ENCODE data around the gene PCYT2.

The PCYT2 gene

DNA sequence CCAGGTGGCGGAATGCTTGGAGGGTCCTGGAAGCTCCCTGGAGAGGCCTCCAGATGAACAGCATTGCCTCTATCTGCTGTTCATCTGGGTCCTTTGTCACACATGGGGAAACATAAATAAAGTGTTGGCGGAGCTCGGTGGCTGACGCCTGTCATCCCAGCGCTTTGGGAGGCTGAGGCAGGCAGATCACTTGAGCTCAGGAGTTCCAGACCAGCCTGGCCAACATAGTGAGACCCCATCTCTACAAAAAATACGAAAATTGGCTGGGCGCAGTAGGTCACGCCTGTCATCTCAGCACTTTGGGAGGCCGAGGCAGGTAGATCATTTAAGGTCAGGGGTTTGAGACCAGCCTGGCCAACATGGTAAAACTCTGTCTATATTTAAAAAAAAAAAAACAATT lies 33.7 kb upstream of the PCYT2 start:
- DNase-seq (ENCODE audit: low read depth in 2 of 2), result no peak

DNA sequence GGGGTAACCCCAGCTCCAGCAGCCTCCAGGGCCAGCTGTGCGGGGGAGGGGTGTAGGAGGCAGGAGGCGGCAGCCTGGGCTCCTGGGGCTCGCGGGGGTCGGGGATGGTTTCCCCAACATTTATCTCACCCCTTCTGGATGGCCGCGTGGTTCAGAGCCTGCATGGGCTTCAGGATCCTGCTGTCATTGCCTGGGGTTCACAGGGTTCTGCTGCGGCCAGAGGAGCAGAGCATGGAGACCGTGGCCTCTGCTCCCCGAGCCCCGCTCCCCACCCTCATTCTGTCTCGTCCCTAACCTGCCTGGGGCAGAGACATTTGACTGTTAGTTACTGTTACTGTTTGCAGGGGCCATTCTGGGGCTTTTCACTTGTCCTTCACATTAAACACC lies 31.0 kb upstream of the PCYT2 start:
- no peak for DNase-seq (ENCODE audit: low read depth in 2 of 2)

DNA sequence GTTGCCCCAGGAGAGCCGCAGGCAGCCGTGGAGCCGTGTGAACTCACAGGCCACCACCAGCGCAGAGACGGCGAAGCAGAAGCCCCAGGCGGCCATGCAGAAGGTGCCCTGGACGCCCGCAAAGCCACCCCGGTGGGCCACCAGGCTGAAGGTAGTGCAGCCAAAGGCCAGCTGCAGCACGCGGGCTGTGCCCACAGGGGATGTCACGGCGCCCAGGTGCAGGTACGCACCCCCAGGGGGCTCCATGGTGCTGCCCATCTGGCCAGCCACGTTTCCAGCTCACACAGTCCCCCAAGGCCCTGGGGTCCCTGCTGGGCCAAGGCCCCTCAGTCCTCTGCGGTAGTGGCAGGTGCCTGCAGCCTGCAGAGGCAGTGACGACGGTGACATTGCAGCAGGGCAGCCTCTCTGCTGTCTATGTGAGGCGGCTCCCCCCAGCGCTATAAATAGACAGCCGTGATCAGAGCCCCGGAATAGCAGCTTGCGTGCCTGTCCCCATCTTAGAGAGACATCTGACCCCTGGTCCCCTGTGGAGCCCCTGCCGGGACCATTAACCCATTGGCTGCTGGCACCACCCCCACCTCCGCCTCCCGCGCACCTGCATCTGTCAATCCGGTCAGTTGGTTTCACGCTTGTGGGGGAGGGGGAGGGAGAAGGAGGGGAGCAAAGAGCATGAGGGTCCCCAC lies 30.4 kb upstream of the PCYT2 start:
- DNase-seq (ENCODE audit: low read depth in 2 of 2), result no peak

DNA sequence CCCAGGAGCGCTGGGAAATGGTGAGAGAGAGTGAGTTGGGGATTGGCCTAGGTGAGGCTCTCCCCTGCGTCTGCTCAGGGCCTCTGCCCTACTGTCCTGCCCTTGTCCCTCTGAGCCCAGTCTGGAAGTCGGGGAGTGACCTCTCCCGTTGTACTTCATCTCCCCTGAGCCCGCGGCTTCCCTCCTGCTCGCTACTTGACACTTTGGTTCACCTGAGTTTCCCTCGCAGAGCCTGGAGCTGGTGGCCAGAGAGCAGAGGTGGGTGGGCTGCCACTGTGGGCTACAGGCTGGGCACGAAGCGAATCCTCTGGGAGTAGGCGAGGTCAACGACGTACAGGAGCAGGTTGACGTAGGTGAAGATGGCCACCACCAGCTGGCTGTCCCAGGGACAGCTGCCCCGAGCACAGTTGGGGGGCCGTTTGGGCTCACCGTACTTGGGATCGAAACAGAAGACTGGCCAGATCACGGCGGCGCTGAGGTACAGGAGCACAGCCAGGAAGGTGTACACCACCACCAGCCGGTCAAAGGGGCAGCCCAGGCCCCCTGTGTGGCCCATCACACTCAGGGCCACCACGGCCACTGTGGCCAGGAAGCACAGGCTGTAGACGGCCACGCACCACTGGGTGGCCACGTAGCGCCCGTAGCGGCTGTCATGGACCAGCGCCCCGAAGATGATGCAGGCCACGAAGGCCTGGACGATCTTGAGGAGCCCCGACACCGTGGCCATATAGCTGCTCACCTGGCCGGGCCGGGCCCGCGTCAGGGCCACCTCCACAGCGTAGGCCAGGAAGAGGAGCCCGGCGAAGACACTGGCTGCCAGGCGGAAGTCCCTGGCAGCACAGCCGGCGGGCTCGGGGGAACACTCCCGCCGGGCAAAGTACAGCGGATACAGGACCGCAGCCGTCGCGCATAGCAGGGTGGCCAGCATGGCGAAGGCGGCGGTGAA lies 29.6 kb upstream of the PCYT2 start:
- DNase-seq (ENCODE audit: low read depth in 2 of 2), result no peak

DNA sequence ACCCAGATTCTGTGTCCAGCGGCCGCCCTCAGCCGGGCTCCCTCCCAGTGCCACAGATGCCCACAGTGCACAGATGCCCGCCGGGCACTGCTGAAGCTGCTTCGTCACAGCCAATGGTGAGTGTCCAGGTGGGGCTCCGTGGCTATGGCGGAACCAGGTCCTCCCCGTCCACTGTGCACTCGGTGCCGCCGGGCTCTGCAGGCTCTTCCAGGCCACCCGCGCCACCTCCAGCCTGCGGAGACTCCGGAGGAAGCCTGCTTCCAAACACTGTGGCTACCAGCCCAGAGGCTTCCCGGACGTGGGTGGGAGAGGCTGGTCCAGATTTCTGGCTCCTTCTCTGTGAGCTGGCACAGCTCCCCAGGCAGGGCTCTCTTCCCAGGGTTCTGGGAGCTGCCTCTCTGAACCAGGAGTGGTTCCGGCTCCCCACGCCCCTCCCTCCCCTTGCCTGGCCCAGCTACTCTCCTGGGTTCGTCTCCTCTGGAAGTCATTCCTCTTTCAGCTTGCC lies 28.7 kb upstream of the PCYT2 start:
- no peak for DNase-seq (ENCODE audit: low read depth in 2 of 2)

DNA sequence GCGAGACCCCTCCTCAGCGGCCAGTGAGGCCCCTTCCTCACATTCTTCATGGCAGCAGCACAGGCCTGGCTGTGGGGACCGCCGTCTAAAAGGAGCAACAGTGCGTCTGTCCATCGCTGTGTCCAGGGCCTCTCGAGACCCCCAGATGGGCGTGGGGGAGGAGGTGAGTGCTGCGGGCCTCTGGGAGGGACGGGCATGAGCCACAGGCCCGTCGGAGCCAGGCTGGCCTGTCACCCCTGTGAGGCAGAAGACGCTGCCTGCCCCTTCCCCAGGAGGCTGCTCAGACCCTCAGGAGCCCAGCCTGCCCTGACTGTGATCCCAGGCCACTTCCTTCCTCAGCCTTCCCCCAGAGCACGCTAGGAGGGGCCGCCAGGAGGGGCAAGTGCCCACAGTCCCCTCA lies 28.0 kb upstream of the PCYT2 start:
- DNase-seq (ENCODE audit: low read depth in 2 of 2), result no peak

DNA sequence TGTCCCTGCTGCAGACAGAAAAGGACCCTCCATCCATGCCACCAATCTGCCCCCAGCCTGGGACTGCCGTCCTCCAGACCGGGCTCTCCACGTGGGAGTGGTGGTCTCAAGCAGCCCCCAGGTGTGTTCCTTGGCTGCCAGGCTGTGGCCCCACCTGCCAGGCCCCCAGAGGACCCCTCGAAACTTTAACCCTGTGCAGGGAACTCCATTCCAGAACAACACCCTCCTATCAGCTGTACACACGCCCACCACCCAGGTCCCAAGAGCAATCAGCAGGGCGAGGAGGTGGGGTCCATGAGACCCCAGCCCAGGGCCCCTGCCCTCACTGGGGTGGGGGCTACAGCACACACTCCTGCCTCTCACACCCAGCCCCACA lies 24.5 kb upstream of the PCYT2 start:
- DNase-seq (ENCODE audit: low read depth in 2 of 2), result no peak

DNA sequence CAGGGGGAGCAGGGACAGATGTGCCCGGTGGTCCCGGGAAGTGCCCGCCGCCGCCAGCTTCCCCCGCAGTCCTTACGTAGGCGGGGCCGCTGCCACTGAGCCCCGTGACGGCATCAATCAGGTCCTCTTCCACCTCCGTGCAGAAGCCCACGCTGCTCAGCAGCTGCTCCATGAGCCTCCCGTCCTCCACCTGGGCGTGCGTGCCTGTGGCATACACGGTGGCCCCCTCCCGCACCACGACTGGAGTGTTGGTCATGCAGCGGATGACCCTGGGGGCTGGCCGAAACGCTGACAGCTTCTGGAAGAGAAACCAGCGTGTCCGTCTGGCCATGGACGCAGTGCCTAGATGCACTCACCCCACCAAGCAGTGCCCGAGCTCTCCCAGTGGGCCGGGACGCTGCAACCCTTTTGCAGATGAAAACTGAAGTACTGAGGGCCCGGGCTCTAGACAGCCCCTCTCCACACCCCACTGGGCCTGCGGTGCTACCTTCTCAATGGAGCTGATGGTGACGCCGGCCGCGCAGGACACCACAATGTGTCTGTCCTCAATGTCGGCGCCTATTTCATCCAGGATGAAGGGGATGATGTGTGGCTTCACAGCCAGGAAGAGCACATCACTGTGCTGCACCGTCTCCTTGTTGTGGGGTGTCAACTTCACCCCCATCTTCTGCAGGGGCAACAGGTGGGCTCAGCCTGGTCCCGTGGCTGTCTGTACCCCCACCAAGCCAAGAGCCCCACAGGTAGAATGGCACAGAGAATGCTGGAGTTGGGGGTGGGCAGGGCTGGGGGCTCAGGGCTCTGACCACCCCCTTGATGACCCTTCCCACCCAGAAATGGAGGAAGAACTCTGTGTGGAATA lies 23.9 kb upstream of the PCYT2 start:
- DNase-seq (ENCODE audit: low read depth in 2 of 2), result no peak

DNA sequence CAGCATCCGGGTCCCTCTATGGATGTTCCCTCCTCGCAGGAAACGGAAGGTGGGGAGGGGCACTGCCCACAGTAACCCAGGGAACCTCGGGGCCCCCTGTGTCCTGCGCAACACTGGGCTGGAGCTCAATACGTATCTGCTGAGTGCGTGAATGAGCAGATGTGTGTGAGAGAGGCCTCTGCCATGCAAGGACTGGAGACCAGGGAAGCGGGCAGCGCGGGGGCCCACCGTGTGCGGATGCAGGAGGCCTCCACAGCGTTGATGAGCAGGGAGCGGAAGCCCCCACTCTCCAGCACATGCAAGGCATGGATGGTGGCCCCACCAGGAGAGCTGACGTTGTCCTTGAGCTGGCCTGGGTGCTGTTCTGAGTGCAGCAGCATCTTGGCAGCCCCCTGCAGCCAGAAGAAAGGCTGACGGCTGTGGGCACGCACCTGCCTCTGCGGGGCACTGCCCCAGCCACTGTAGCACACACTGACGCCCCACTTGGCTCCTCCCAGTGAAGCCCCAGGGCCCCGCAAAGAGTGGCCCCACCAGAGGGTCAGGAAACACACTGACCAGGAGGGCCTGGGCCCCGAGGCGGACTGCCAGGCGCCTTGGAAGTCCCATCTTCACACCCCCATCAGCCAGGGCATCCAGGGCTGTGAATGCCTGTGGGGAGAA lies 23.0 kb upstream of the PCYT2 start:
- DNase-seq (ENCODE audit: low read depth in 2 of 2), result no peak

DNA sequence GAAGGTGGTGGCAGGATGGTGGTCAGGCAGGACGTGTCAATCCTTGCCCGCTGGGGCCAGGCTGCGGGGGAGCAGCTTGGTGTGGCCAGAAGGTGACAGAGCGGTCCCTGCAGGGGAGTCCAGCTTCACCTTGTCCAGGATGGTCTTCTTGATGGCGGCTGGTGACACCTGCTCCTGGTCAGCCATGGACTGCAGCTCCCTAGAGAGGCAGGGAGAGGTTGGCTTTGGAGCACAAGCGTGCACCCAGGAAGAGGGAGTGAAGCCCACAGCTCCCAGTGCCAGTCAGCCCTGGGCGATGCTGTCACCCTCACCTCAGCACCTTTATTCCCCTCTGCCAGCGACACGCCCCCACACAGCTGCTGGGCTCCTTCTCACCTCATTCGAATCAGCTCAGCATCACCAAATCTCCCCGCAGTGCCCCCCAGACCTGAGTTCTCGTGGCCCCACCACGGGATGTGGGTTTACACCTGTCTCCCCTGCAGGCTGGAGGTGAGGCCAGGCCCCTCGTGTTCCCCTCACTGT lies 22.0 kb upstream of the PCYT2 start:
- no peak for DNase-seq (ENCODE audit: low read depth in 2 of 2)

DNA sequence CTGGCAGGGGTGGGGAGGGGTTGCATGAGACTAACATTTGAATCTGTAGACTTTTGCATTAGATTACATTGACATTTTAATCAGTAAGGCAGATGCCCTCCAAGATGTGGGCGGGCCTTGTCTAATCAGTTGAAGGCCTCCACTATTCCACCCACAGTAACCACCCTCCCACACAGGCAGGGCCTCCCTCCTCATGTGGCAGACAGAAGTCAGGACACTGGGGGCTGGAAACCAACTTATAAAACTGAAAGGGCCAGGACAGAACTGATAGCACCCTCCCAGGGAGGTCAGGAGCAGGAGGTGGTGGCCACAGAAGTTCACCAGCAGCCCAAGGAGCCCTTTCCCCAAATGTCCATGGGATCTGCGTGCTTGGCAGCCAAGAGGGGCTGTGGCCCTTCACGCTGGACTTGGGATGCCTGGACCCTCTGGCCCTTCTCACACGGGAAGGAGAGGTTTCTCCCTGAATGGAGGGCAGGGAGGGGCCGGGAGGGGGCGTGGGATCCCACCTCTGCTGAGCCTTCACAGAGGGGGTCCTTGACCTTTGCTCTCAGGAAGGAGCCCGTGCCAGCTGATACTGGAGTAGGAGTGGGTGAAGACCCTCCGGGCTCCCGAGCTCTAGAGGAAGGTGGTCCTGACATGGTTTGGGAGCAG lies 21.3 kb upstream of the PCYT2 start:
- DNase-seq (ENCODE audit: low read depth in 2 of 2), result no peak

DNA sequence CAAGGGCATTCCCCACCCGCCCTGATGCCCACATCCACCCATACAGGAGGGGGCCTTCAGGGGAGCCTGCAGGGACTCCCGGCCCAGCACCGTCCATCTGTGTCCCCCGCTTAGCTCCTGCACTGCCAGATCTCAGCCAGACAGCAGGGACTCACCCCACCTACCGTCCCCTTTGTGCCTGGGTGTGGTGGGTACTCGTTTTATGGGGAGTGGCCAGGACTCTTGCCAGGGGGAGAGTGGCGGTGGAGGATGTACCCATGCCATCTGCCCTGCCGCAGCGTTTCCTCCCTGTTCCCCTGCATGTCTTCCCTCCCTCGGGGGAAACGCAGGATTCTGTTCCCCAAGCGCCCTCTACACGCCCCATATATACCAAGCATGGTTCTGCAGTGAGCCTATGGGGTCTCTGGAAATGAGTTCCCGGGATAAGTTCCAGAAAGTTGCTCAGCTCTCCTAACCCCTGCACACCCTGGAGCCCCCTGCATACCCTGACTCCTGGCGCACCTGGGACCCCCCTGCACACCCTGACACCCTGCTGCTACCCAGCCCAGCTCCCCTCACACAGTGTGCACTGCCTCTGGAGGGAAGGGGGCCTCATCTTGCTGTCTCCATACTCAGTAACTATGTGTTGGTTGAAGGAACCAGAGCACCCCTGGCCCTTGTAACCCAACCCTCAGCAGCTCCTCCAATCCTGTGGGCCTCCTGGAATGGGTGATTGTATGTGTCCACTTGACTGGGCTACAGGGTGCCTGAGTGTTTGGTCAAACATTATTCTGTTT lies 20.5 kb upstream of the PCYT2 start:
- no peak for DNase-seq (ENCODE audit: low read depth in 2 of 2)

DNA sequence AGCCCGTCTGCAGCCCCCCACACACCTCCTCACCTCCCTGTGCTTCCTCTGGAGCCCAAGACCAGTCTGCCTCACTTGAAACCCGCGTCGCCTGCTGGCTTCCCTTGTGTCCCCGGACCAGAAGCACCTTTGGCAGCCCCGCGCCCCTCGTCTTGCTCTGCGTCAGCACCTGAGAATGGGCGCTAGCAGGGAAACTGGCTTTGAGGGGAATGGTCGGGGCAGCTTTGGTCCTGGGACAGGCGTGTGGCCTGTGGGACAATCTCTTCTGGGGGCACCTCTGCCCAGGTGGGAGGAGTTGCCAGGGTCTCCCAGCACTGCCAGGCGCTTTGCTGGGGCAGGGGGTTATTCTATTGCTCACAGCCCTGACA lies 20.0 kb upstream of the PCYT2 start:
- DNase-seq (ENCODE audit: low read depth in 2 of 2), result no peak

DNA sequence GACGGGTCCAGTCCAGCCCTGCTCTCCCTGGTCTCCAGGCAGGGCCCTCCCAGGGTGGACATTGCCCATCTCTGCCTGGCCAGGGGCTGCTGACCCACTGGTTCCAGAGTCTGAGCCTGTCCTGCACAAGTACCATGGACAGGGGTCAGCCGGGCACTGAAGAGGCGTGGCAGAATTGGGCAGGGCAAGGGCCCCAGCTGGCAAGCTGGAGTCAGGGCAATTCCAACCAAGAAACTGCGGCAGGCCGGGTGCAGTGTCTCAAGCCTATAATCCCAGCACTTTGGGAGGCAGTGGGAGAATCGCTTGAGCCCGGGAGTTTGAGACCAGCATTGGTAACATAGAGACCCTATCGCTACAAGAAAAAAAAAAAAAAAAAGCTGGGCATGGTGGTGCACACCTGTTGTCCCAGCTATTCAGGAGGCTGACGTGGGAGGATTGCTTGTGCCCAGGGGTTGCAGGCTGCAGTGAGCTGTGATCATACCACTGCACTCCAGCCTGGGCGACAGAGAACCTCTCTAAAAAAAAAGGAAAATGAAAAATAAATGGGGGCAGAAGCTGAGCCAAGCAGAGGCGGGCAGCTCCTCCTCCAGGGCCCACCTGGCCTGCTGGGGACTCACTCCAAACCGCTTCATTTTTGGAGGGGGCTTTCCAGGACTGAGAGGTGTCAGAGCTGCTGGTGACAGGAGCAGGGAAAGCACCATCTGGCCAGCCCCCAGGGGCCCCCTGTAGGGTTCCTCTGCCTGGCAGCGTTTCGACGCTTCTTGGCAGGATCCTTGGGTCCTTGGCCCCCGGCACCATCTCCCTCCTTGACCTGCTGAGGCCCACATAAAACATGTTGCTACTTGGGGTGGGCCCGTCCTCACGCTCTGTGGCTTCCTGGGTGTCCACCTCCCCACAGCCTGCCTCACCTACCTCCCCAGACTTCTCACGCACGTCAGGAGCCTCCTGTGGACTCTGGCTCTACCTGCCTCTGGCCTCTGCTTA lies 19.2 kb upstream of the PCYT2 start:
- DNase-seq (ENCODE audit: low read depth in 2 of 2), result no peak

DNA sequence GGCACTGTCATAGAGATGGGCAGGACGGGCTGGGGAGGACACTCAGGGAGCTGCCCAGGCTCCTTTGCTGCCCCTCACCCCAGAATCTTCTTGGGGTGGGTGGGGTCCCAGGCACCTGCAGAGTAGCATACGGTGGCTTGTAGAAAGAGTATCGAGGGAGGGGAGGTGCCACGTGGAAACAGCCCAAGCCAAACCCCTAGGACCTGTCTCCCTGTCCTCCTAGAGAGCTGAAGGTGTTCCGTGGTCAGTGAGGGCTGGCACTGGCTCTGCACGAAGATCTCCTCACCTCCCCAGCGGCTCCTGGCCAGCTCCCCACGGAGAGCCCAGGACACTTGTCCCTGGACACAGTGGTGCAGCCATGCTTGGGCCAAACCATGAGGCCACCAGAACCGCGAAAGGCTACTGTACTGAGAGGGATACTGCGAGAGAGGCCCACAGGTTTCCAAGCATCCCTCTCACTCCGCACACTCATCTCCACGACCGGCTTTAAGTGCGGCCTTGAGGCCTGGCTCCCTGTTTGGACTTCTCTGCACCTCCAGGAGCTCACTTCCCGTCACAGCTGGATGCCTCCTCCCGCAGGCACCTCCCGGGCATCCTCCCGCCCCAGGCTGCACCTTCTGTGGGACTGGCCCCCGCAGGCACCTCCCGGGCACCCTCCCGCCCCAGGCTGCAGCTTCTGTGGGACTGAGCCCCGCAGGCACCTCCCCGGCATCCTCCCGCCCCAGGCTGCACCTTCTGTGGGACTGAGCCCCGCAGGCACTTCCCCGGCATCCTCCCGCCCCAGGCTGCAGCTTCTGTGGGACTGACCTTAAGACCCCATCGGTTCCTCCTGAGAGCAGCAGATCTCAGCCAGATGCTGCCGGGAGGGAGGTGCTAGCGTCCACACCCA lies 18.3 kb upstream of the PCYT2 start:
- DNase-seq (ENCODE audit: low read depth in 2 of 2), result no peak

DNA sequence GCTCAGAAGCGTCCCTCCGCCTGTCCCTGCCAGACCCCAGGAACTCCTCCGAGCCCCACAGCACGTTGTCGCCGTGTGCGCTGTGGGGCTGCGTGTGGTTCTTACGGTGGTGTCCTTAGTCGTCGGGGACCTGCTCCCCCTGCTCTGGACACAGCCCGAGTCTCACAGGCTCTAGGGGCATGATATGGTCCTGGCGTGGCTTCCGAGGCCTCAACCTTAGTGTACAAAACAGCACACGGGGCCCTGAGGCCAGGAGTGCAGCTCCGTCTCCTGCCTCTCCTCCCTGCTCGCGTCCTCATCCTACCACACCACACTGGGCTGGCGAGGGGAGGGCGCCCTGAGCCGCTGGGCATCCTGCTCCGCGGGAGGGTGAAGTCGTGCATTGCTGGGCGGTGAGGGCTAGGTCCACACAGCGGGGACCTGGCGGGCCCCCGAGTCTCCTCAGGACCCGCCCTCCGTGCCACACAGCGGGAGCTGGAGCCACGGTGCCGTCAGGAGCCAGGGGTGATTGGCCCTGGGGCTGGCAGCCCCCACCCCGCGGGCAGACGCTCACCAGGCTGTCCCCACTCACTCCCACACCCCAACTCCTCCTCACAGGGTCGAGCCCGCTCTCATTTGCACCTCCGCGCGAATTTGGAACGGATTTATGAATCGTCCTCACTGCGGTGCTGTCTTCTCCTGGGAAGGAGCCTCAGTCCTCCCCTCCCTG lies 17.5 kb upstream of the PCYT2 start:
- no peak for DNase-seq (ENCODE audit: low read depth in 2 of 2)
